ENCODE measurements around the gene CLIP1.
"Not testable (repeated sequence)": the region's sequence is repeated elsewhere in the genome, so short reads cannot be mapped to it uniquely, and the experiment has no call there.

The CLIP1 gene

DNA sequence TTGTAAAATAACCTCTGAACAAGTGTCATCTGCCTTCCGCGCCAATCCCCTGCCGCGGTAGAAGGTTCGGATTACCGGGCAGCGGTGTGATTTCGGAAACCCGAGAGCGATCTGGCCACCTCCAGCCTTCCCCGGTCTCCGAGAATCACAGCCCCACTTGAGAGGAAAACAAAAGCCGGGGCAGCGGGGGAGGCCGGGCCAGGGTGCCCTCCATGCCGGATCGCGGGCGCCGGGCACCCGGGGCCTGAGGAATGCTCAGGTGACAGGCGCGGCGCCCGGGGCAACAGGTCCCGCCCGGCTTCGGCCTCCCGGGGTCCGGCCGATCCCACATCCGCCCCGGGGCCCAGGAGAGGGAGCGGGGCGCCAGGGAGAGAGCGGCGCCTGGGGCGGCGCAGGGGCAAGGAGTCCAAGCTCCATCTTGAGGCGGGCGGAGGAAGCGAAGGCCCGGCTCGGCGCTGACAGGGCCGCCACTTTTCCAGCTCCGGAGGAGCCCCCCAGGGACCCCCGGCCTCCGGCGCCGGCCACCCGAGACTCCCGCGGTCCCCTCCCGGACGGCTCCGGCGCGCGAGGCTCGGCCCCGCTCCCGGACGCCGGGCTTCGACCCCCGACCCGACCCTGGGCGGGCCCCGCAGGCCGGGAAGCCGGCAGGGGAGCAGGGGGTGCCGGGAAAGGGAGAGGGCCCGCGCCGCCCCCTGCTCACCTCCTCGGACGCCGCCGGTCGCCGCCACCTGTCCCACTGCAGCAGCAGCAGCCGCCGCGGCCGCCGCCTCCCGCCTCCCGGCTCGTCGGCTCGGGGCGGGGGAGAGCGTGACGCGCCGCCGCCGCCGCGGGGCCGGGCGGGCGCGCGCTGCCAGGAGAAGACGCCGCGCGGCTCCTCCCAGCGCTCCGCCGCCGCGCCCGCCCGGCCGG is at the start of gene CLIP1:
Gene CLIP1, minus strand, starts transcription at position 849 of the 909 bp plus-strand sequence. CDS start 42,217 bp downstream, outside the sequence.
- TF ChIP-seq EZH2phosphoT487 (IDR thresholded peaks at IDR 0.05; ENCODE audit: low read length) = no peak
- TF ChIP-seq, protein P1, sequence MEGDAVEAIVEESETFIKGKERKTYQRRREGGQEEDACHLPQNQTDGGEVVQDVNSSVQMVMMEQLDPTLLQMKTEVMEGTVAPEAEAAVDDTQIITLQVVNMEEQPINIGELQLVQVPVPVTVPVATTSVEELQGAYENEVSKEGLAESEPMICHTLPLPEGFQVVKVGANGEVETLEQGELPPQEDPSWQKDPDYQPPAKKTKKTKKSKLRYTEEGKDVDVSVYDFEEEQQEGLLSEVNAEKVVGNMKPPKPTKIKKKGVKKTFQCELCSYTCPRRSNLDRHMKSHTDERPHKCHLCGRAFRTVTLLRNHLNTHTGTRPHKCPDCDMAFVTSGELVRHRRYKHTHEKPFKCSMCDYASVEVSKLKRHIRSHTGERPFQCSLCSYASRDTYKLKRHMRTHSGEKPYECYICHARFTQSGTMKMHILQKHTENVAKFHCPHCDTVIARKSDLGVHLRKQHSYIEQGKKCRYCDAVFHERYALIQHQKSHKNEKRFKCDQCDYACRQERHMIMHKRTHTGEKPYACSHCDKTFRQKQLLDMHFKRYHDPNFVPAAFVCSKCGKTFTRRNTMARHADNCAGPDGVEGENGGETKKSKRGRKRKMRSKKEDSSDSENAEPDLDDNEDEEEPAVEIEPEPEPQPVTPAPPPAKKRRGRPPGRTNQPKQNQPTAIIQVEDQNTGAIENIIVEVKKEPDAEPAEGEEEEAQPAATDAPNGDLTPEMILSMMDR (IDR thresholded peaks at IDR 0.05; ENCODE audit: low read length) = peak; percentile 14; the same call in 1 of the 2 replicates
- no peak for TF ChIP-seq EZH2 (optimal IDR thresholded peaks at IDR 0.05; ENCODE audit: low read depth, low read length)
- H3F3A ChIP-seq (ENCODE audit: insufficient read depth, low read length) = no peaks in the 10 kb centered on the region
- H3K4me2 ChIP-seq (ENCODE audit: low read depth, low read length) = peak within 1 kb of the TSS; percentile 59
- H3K9me2 ChIP-seq (replicated peaks; ENCODE audit: insufficient read depth, low read length) = no peaks in the 10 kb centered on the region
- no peaks in the 10 kb centered on the region for H3K36me3 ChIP-seq (replicated peaks; ENCODE audit: insufficient read depth, low read length)
- peak within 1 kb of the TSS; percentile 80 for H3K4me3 ChIP-seq (ENCODE audit: low read length)
- H3K27ac ChIP-seq (ENCODE audit: low read length) = peak within 1 kb of the TSS; percentile 25; the same call in 1 of the 2 replicates
- H2AFZ ChIP-seq (ENCODE audit: low read length) = peak within 1 kb of the TSS; percentile 78
- peaks cover 32% of the 10 kb centered on the region for H3K79me2 ChIP-seq (ENCODE audit: low read length)
- H3K9ac ChIP-seq (ENCODE audit: low read length) = peak within 1 kb of the TSS; percentile 74; the same call in 1 of the 2 replicates
- peak; percentile 60 for DNase-seq
- H4K20me1 ChIP-seq (ENCODE audit: insufficient read depth, low read length) = no peaks in the 10 kb centered on the region
- H3K4me1 ChIP-seq (ENCODE audit: low read length) = no peaks in the 10 kb centered on the region; the same call in 1 of the 2 replicates
- H3K9me3 ChIP-seq (replicated peaks; ENCODE audit: insufficient read depth, low read length) = no peaks in the 10 kb centered on the region
- H3K27me3 ChIP-seq (replicated peaks; ENCODE audit: insufficient read depth, low read length) = no peaks in the 10 kb centered on the region

DNA sequence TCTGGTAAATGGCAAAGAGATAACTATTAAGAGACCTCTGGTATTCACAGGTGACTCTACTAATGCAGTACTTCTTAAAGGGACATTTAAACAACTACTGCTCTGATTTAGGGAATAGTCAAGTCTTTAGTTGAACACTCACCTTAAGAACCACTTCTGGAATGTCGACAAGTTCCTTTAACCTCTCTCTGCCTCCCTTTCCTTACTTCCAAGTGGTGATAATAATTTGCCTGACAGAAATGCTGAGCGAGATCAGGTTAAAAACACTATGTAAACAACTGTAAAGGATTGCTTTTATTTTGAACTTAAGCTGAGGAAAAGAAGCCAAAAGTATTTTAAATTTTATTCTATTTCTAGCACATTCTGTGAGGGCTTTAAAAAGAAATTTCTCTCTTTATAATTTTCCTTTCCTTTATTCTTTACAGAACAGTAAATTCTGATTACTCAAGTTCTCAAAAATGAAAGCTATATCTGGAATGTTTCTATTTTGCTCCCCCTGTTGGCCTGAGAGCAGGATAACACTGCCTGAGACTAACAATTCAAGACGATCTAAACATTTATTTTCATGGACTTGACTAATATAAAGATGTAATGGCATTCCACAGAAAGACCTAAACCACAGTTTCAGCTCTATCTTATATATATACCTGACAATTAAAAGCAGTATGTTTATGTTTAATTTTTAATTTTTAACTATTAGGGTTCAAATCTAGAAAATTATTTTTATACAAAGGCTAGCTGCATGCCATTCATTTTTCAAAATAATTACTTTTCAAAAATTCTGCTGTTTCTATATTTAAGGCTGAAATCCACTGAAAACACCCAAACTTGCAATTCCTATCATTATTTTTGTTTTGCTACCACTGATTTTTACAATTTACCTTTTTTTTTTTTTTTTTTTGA is 49.1 kb upstream of the CLIP1 start:
- no peaks in the 10 kb centered on the region for H3K4me1 ChIP-seq (ENCODE audit: low read length)
- no peaks in the 10 kb centered on the region for H3K9me2 ChIP-seq (replicated peaks; ENCODE audit: insufficient read depth, low read length)
- no peak overlapping the region for H3K9ac ChIP-seq (ENCODE audit: low read length)
- H2AFZ ChIP-seq (ENCODE audit: low read length) = no peak overlapping the region
- H4K20me1 ChIP-seq (ENCODE audit: insufficient read depth, low read length) = no peaks in the 10 kb centered on the region
- no peaks in the 10 kb centered on the region for H3K9me3 ChIP-seq (replicated peaks; ENCODE audit: insufficient read depth, low read length)
- no peaks in the 10 kb centered on the region for H3K27me3 ChIP-seq (replicated peaks; ENCODE audit: insufficient read depth, low read length)
- H3K27ac ChIP-seq (ENCODE audit: low read length) = no peak overlapping the region
- no peaks in the 10 kb centered on the region for H3F3A ChIP-seq (ENCODE audit: insufficient read depth, low read length)
- TF ChIP-seq, protein P1 (IDR thresholded peaks at IDR 0.05; ENCODE audit: low read length) = peak; percentile 57
- TF ChIP-seq EZH2 (optimal IDR thresholded peaks at IDR 0.05; ENCODE audit: low read depth, low read length) = no peak
- H3K4me2 ChIP-seq (ENCODE audit: low read depth, low read length) = no peak overlapping the region
- H3K36me3 ChIP-seq (replicated peaks; ENCODE audit: insufficient read depth, low read length) = no peaks in the 10 kb centered on the region
- H3K79me2 ChIP-seq (ENCODE audit: low read length) = no peaks in the 10 kb centered on the region
- no peak overlapping the region for H3K4me3 ChIP-seq (ENCODE audit: low read length)
- peak; percentile 47 for DNase-seq

DNA sequence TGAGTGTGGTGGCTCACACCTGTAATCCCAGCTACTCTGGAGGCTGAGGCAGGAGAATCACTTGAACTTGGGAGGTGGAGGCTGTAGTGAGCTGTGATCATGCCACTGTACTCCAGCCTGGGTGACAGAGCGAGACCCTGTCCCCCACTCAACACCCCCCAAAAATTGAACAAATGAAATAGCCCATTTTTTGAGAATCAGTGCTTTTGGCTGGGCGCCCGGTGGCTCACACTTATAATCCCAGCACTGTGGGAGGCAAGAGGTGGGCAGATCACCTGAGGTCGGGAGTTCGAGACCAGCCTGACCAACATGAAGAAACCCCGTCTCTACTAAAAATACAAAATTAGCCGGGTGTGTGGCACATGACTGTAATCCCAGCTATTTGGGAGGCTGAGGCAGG is 48.1 kb upstream of the CLIP1 start:
- H3K9me2 ChIP-seq (replicated peaks; ENCODE audit: insufficient read depth, low read length); H3K4me1 ChIP-seq (ENCODE audit: low read length); H2AFZ ChIP-seq (ENCODE audit: low read length); H3K79me2 ChIP-seq (ENCODE audit: low read length); H3K36me3 ChIP-seq (replicated peaks; ENCODE audit: insufficient read depth, low read length); H3K9me3 ChIP-seq (replicated peaks; ENCODE audit: insufficient read depth, low read length); H3K27ac ChIP-seq (ENCODE audit: low read length); H3K4me2 ChIP-seq (ENCODE audit: low read depth, low read length); DNase-seq; H3K4me3 ChIP-seq (ENCODE audit: low read length); H3F3A ChIP-seq (ENCODE audit: insufficient read depth, low read length); H4K20me1 ChIP-seq (ENCODE audit: insufficient read depth, low read length); H3K27me3 ChIP-seq (replicated peaks; ENCODE audit: insufficient read depth, low read length); H3K9ac ChIP-seq (ENCODE audit: low read length): not testable (repeated sequence)

DNA sequence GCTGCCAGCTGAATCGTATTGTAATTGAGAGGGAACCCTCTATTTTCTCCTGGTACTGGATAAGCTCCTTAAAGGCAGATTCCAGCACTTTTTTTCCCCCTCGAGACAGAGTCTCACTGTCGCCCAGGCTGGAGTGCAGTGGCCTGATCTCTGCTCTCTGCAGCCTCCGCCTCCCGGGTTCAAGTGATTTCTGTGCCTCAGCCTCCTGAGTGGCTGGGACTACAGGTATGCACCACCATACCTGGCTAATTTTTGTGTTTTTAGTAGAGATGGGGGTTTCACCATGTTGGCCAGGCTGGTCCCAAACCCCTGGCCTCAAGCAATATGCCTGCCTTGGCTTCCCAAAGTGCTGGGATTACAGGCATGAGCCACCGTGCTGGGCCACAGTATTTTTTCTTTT is 47.4 kb upstream of the CLIP1 start:
- H3K27ac ChIP-seq (ENCODE audit: low read length); H3K9ac ChIP-seq (ENCODE audit: low read length); DNase-seq; H3K4me3 ChIP-seq (ENCODE audit: low read length); H3K4me1 ChIP-seq (ENCODE audit: low read length); H2AFZ ChIP-seq (ENCODE audit: low read length); H3F3A ChIP-seq (ENCODE audit: insufficient read depth, low read length); H3K79me2 ChIP-seq (ENCODE audit: low read length); H3K36me3 ChIP-seq (replicated peaks; ENCODE audit: insufficient read depth, low read length); H3K27me3 ChIP-seq (replicated peaks; ENCODE audit: insufficient read depth, low read length); H3K4me2 ChIP-seq (ENCODE audit: low read depth, low read length); H3K9me3 ChIP-seq (replicated peaks; ENCODE audit: insufficient read depth, low read length); H4K20me1 ChIP-seq (ENCODE audit: insufficient read depth, low read length); H3K9me2 ChIP-seq (replicated peaks; ENCODE audit: insufficient read depth, low read length): not testable (repeated sequence)
